CD4-positive, alpha-beta T cell treated with Interleukin-6 at 100 ng/mL for 8 hours (primary cell): Measurements from ENCODE around the gene HLF.

Source experiments
- DNase-seq: peaks from one replicate; pipeline ENCODE4 v3.0.0-alpha.2; 2020; ENCODE audit warnings: mixed read lengths, low spot score

Gene HLF

GRCh38 chr17:55292094-55292493 is 27.3 kb downstream of the HLF start:
- DNase-seq: no peak

GRCh38 chr17:55294042-55294751 is 29.4 kb downstream of the HLF start:
- no peak for DNase-seq

DNA sequence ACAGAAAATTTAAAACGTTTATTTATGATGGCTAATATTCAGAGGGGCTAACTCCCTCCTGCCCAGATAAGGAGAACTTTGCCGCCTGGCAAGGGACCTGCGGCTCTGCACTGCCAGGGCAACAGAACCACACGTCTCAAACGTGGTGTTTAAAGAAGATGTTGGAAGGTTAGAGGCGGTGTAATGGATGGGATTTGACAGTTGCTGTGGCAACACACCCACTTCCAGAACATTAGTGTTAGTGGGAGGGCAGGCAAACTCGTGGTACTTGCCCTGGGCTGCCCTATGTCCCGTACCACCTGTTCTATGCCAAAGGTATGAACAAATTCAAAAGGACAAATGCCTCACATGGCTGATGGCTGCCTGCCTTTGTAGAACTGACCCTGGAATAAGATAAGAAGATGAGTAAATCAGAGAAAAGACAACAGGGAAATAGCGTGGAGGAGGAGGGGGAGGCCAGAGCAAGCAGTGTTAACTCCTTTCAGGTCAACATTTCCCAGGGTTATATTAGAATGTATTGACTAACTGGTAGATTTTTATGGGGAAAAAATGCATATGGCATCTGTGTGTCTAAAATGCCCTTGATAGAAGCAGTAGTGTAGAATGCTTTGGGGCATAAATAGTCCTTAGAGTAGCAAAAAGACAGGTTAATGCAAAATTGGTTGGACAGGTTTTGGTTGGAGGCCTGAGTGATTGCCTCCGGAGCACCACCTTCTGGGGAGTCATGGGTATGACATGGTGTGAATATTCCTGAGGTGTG is 30.8 kb downstream of the HLF start:
- peak; percentile 58 for DNase-seq

DNA sequence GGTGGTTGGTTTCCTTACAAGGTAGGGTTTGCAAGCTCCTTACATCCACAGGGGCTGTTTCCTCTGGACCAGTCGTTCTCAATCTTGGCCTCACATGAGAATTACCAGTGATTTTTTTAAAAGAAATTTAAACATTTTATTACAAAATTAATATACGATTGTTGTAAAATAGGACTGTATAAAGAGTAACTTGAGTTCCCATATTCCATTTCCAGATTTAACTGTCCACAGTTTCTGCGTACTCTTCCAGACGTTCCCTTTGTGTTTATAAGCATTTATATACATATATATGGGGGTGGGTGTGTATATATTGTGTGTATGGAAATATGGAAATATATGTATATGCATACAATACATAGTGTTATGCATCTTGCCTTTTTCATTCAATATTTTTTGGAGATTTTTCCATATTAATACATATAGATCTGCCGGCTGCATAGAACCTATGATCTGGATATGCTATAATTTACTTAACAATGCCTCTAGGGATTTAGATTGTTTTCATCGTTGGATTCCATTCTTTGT is 31.5 kb downstream of the HLF start:
- DNase-seq: no peak

DNA sequence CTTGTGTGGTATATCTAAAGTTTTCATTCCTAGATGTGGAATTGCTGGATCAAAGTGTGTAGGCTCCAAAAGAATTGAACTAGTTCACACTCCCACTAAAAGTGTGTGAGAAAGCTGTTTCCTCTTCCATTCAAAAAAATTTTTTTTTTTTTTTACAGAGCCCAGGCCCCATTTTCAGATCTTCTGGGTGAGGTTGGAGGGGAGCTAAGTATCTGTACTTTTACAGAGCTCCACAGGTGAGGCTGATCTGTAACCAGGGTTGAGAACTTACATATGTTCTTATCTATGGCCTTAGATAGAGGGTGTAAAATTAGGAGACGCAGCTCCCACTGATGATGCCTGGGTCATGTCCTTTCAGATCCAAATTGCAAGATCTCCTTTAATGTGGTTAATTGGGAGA is 31.9 kb downstream of the HLF start:
- no peak for DNase-seq

- DNase-seq: no peak
These were observed 33.5 kb downstream of the HLF start for GRCh38 chr17:55298111-55298730.

- no peak for DNase-seq
These were observed 34.5 kb downstream of the HLF start for GRCh38 chr17:55299162-55299838.

GRCh38 chr17:55299890-55300289 is 35.1 kb downstream of the HLF start:
- DNase-seq: no peak

GRCh38 chr17:55300479-55301290 is 35.9 kb downstream of the HLF start:
- no peak for DNase-seq

- no peak for DNase-seq
These were observed 37.0 kb downstream of the HLF start for GRCh38 chr17:55301521-55302406.

DNA sequence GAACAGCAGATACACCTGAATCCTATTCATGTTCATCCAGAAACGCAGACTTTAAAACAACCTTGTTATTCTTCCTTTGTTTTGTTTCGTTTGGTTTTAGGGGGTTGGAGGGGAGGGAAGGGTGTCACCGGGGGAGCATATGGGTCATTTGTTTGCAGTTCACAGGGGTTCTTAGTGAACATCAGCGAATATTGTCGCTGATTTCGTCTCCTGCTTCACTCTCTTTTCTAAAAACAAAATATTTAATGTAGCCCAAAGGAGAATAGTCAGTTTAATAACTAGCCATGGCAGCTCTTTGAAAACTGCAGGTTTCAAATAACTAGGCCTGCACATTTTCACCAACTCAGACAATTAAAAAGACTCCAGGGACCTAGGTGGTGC is 37.6 kb downstream of the HLF start:
- no peak for DNase-seq

- DNase-seq: no peak
These were observed 38.3 kb downstream of the HLF start for GRCh38 chr17:55303008-55303493.

DNA sequence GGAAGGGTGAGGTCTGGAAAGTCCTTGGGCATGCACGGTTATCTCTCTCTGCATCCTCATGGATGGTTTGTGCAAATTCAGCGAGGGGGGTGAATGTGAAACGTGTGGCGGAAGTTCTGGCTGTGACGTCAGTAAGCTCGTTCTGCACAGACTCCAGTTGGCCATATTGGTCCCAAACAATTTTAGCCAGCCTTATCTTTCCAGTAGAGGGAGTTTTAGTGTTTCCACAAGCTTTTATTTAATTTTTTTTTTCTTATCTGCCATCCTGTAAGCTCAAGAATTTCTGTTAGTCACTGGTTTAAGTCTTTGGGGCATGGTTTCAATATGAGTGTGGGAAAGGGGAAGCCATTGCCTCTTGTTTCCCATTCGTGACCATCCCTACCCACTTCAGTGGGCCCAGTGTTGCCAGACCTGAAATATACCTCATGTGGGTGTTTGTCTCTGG is 39.0 kb downstream of the HLF start:
- DNase-seq: no peak

DNA sequence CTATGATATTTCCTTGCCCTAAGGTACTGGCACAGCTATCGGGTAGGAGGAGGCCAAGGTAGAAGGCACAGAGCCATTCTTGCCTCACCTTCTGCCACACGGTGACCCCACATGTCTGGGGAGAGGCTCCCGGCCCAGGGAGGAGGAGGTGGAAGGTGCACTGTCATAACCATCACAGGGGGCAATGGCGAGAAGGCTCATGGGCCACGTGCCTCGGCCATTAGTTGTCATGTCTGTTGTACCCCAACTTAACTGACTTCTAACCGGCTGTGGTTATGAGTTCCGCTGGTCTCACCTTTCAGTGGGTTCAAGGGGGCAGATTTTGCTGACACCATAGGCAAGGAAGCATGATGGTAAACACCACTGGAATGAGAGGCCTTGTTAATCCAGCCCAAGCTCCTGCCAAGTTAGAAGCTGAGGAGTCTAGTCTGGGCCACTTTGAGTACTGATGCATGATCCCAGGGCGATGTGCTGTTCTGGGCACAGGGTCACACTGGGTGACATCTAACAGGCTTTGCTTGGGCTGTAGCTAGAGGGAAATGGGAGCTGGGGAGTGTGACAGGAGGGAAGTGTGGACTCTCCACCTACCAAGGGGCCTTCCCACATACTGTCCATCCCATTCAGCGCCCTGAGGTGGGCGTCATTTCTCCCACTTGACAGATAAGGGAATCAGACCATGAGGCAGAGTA is 39.6 kb downstream of the HLF start:
- DNase-seq: no peak

GRCh38 chr17:55305321-55306087 is 40.7 kb downstream of the HLF start:
- no peak for DNase-seq

DNA sequence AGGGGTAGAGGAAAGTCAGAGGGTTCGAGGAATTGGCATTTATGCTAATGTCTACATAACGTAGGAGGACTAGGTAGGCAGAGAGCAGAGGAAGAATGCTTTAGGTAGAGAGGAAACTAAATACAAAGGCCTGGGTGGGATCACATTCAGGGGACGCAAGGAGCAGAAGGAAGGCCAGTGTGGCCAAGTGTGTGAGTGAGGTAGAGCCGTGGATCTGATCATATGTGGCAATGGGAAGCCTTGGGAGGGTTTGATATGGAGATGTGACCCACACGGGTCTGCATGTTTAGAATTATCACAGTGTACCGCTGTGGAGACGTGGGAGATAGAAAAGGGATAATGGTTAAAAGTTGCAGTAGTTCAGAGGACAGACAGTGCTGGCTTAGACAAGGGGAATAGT is 43.1 kb downstream of the HLF start:
- no peak for DNase-seq

DNA sequence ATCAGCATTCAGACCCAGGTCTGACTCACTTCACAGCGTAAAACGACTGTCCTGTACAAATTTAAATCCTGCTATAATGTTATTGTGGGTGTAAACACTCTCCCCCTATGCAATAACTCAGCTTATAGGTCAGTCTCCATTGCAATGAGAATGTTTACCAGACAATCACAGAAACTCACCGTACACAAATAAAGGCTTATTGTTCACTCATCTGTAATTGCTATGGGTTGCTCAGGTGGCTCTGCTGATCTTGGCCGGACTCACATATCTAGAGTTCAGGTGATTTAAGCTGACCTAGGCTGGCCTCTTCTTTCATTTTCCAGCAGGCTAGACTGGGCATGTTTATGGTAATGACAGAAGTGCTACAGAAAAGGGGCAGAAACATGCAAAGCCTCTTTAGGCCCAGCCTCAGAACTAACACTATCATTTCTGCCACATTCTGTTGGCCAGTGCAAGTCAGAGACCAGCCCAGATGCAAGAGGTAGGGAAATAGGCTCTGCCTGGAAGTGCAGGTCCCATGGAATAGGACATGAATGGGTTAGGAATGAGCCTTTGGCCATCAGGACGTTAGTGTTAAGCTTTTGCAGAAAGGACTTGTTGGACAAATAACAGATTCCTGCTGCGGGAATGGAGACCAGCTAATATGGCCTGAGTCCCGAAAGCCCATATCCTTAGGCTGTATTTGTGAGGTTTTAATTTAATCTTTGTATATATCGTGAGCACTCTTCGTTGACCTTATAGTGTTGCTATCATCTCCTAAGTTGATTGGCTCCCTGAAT is 44.0 kb downstream of the HLF start:
- no peak for DNase-seq

DNA sequence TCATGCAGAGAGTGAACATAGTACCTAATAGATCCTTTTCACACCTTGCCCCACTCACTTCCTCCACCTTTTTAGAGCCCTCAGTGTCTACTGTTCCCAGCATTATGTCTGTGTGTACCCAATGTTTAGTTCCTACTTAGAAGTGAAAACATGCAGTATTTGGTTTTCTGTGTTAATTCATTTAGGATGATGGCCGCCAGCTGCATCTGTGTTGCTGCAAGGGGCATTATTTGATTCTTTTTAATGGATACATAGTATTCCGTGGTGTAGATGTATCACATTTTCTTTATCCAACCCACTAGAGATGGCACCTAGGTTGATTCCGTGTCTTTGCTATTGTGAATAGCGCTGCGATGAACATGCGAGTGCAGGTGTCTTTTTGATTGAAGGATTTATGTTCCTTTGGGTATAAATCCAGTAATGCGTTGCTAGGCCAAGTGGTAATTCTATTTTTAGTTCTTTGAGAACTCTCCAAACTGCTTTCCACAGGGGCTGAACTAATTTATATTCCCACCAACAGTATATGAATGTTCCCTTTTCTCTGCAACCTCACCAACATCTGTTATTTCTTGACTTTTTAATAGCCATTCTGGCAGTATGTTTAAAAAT is 47.1 kb downstream of the HLF start:
- no peak for DNase-seq
